T-helper 9 cell (primary cell): ENCODE measurements around the gene SIDT2.
"Not testable (repeated sequence)": the region's sequence is repeated elsewhere in the genome, so short reads cannot be mapped to it uniquely, and the experiment has no call there.

Experiments
- DNase-seq: peaks from one replicate; pipeline ENCODE4 v3.0.0-alpha.2; 2020
- total RNA-seq, 2 donors: gene quantifications; one replicate each; lab custom pipeline; 2026; lab: John Stamatoyannopoulos, UW

The SIDT2 gene
- 35.5 to 84.5 reads per million in 2 donors for total RNA-seq

GRCh38 chr11:117178210-117179034 lies at the start of gene SIDT2:
Gene SIDT2, plus strand, starts transcription at chr11:117178743. Its CDS starts 521 bp downstream, at chr11:117179264.
- DNase-seq: peak; percentile 81

DNA sequence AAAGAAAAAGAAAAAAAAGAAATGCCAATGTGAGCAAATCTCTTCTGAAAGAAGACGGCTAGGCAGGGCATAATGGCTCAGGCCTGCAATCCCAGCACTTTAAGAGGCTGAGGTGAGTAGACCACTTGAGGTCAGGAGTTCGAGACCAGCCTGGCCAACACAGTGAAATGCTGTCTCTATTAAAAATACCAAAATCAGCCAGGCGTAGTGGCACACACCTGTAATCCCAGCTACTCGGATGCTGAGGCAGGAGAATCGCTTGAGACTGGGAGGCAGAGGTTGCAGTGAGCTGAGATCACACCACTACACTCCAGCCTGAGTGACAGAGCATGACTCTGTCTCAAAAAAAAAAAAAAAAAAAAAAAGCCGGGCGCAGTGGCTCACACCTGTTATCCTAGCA lies 48.1 kb upstream of the SIDT2 start:
- DNase-seq: not testable (repeated sequence)

GRCh38 chr11:117130879-117131278 lies 47.7 kb upstream of the SIDT2 start:
- DNase-seq: no peak

- no peak for DNase-seq
These were observed 44.1 kb upstream of the SIDT2 start for GRCh38 chr11:117134431-117134830.

DNA sequence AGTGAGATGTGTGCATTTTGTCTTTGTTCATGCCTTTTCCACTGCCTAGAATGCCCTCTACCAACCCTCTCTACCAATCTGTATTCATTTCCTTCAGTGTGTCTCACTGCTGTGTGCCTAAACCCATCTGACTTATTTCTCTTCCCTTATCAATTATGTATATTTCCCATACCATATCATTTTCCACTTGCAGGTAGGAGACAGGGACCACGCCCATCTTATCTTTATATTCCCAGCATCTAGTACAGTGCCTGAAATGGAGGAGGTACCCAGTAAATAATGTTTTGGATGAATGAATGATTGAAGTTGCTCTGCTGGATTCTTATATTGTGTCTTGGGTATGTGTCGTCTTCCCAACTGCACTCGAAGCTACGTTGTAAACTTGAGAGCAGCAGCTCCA lies 43.6 kb upstream of the SIDT2 start:
- DNase-seq: not testable (repeated sequence)

DNA sequence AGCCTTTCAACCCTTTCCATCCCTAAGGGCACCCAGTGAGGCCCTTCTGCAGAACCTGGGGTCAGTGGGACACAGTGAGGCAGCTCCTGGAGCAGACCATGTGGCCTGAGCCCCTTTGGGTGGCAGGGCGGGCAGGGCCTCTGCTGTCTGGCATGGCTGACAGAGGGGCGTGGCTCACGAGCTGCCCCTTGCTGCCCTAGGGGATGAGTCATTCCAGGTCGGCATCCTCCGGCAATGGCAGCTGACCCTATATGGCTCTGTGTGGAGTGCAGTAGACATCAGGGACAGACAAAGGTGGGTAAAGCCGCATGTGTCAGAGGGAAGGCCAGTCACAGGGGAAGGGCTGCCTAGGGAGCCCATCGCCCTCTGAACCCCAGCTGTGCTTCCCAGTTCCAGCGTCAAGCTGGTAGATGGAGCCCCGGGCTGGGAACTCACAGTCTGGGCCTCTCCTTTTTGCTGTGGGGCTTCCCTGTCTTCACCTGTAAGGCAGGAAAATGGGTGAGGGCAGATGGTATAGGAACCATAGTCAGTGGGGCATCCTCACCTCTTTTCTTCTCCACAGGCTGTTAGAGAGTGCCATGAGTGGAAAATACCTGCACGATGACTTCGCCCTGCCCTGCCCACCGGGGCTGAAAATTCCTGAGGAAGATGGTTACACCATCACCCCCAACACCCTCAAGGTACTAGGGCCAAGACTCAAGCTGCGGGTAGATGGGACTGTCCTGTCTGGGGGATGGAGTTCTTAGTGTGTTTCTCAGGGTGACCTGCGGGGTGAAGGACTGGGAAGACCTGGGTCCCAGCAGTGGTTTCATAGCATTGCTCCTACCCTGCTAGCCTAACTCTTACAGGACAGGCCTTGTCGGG lies 41.1 kb upstream of the SIDT2 start:
- DNase-seq: not testable (repeated sequence)

DNA sequence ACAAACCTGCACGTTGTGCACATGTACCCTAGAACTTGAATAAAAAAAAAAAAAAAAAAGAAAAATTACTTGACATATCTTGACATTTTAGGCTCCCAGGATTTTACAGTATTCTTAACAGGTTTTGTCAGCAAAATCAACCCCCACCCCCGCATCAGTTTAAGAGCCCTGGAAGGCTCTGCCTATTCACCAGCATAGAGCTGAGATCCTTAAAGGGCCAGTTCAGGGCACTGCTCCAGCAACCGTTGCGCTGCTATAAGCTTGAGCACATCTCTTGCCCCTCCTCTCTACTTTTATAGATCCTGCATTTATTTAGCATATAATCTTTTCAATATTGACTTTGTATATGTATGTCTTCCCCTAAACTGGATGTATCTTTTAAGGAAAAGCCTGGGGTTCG lies 35.2 kb upstream of the SIDT2 start:
- DNase-seq: no peak

GRCh38 chr11:117143871-117144476 lies 34.6 kb upstream of the SIDT2 start, which contains the start of gene PAFAH1B2:
Gene PAFAH1B2, plus strand, starts transcription at chr11:117144287. Its CDS starts 8,161 bp downstream, at chr11:117152448.
- peak; percentile 94 for DNase-seq

DNA sequence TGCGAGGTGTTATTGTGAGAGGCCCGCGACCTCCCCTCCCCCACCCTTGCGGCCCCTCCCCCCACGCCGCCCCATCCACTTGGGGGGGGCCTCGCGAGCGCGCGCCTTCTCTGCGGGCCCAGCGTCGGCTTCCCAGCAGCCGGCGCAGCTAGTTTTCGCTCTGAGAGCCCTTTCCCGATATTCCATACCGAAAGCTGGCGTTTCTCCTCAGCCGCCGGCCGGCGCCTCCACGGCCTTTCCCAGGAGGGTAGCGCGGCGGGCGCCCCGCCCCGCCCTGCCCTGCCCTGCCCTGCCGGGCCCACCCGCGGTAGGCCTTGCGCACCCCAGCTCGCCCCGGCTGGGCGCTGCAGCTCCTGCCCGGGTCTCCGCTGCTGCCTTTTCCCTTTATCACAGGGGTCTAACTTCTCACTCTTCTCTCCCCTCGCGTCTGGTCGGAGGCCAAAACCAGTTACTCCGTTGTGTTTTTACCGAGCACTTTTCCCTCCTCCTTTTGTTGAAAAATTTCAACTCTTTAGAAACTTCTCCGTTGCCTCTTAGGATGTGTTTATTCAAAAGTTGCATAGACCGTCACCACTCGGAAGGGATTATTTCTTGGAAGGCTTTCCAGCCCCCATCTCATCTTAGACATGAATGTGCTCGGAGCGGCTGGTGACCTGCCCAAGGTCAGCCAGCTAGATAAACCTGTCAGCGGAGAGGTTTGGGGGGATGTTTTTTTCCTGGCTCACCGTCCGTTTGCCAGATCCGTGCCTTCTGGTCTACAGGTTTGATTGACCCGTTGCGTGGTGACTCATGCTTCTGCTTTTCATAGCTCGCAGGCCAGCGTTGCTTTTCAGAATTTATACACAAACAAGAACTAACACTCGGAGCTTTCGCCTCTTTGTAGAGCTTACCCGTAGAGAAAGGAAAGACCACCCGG lies 33.8 kb upstream of the SIDT2 start:
- DNase-seq: peak; percentile 18

DNA sequence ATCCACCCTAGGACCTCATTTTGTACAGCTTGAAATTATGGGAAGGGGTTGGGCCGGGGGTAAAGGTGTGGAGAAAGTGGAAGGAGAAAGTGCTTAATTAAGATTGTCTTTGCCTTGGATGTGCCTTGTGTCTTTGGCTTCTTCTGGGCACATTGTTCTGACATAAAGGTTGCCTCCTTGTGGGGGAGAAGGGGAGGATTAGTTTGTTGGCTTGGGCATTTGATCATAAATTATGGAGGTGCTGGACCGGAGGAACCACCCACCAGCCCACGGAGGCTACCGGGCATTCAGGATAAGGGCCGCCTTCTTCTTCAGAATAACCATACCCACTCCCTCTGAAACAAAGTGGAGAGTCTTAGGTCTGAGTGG lies 33.2 kb upstream of the SIDT2 start:
- DNase-seq: no peak

DNA sequence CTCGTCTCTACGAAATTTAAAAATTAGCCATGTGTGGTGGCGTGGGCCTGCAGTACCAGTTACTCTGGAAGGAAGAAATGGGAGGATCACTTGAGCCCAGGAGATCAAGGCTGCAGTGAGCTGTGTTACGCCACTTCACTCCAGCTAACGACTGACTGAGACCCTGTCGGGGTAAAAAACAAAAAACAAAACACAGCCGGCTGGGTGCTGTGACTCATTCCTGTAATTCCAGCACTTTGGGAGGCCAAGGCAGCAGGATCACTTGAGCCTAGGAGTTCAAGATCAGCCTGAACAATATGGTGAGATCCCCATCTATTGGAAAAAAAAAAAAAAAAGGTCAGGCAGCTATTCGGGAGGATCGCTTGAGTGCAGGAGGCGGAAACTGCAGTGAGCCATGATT lies 32.0 kb upstream of the SIDT2 start:
- DNase-seq: no peak

GRCh38 chr11:117152066-117152465 lies 26.5 kb upstream of the SIDT2 start:
- DNase-seq: no peak

DNA sequence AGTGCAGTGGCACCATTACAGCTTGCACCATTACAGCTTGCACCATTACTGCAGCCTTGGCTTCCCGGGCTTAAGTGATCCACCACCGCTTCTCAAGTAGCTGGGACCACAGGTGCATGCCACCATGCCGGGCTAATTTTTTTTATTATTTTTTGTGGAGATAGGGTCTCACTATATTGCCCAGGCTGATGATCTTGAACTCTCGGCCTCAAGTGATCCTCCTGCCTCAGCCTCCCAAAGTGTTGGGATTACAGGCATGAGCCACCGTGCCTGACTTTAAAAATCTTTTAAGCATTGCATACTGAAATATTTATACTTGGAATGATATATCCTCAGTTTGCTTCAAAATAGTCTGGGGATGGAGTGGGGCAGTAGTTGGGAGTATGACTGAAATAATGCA lies 24.1 kb upstream of the SIDT2 start:
- DNase-seq: no peak

DNA sequence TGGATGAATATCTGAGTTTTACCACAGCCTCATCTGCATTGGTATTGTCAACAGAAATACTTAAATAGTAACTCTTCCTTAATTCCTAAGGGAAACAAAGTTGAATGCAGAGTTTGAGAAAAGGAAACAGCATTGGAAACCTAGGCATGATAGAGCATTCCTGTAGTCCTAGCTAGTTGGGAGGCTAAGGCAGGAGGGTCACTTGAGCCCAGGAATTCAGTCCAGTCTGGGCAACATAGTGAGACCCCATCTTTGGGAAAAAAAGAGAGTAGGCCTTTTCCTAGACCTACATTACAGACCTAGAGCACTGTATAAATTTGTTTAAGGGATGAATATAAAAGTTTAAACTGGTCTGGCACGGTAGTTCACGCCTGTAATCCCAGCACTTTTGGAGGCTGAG lies 21.0 kb upstream of the SIDT2 start:
- no peak for DNase-seq

GRCh38 chr11:117159892-117160291 lies 18.7 kb upstream of the SIDT2 start:
- DNase-seq: no peak

GRCh38 chr11:117160826-117161225 lies 17.7 kb upstream of the SIDT2 start:
- no peak for DNase-seq

- DNase-seq: no peak
These were observed 12.1 kb upstream of the SIDT2 start for GRCh38 chr11:117166491-117166890.

DNA sequence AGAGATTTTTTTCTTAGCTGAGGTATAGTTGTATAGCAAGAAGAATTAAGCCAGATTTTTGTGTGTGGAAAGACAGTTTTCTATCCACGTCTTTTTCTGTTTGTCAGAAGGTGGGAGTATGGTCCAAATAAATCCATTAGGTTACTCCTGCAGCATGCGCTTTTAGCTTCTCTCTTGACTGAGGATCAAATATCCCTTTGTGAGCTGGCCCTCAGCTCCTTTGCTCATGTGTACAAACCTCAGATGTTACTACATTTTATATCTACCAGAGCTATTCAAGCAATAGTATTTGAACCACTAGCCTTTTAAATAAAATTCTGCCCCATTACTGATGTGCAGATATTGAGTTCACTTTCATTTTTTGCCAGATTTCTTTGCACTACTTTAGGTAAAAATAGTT lies 8.8 kb upstream of the SIDT2 start:
- DNase-seq: no peak

DNA sequence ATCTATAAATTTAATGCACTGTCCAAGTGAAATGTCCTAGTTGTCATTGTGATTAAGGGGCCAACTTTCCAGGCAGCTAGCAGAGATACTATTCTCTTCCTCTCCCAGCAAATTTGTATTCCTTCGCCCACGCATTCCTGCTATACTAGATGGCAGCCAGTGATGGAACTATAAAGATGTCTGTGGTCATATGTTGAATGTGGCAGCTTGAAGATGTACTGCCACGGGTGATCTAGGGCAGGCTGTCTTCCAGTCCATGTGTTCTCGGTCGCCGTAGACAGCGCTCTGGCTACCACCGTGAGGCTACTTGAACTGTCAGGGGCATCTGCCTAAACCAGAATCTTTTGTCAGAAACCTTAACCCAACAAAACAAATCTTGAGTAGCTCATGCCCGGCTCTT lies 8.3 kb upstream of the SIDT2 start:
- DNase-seq: no peak

DNA sequence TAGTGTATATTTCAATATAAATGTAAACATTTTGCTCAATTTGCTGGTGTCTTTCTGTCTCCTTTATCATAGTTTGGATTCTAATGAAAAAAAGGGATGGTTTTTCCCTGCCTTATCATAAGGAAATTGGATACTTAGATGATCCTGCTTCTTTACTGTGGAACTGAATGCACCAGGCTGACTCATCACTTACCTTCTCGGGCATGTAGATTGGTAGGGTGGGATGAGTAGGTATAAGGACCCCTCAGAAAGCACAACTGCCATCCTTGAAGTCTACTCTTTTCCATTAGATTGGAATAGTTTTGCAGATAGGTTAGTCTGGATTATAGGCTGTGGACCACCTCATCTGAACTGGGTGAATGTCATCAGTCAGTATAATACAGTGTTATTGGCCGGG lies 7.5 kb upstream of the SIDT2 start:
- DNase-seq: no peak

DNA sequence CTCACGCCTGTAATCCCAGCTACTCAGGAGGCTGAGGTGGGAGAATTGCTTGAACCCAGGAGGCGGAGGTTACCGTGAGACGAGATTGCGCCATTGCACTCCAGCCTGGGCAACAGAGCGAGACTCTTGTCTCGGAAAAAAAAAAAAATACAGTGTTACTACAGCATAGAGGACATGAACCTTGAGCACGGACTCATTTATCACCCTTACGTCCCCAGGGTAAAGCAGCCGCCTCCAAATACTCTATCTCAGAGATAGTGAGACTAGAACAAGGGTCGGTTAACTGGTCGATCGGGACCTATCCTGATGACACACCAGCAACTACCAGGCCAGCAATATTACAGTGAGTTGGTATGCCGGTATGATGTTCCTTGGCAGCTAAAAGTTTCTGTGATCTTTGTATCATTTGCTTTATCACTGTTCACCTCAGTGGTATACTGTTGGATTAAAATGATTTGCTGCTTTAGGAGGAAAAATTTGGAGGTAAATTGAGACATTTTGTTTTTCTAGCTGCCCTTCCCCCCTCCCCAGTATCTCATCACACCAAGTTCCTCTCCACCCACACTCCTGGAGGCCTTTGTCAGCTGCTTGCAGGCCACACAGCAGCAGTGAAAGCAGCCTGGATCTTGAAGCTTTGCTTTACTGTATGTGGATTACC lies 7.0 kb upstream of the SIDT2 start:
- no peak for DNase-seq
